GM12878 (cell line): ENCODE results near the gene SATB1. TPM values are rescaled to one million over a fixed set of nuclear protein-coding genes. Genes with fewer than 3 reads are reported as not detected.

Experiments used
- ATAC-seq: fragments of 200-7000 bp; cut with Tn5 transposase; 3 replicates; pipeline ENCODE4 v1.9.1; 2020; ENCODE audit warnings: mild to moderate bottlenecking, moderate library complexity
- BruUV-seq: library from RNA; stranded (reverse); fragments of 400-500 nt; replicated peaks from 2 replicates; lab custom pipeline; 2021; lab: Mats Ljungman, UMichigan
- CTCF ChIA-PET: fragments of 300-600 bp; sonication (Branson Sonifier 250); formaldehyde crosslinking; extraction: SDS; loops from one replicate; lab custom pipeline; 2021; ENCODE audit warnings: inconsistent platforms; lab: Yijun Ruan, JAX
- POLR2A ChIA-PET: fragments of 350-600 bp; formaldehyde crosslinking; extraction: SDS; loops from one replicate; lab custom pipeline; 2021; ENCODE audit warnings: inconsistent platforms; lab: Charles Lee
- RAD21 ChIA-PET: fragments of 300-600 bp; sonication (Branson Sonifier 250); formaldehyde crosslinking; loops from one replicate; lab custom pipeline; 2023; ENCODE audit warnings: antibody characterized with exemption; ENCODE audit not compliant: unreplicated experiment; lab: Charles Lee
- SMC1A ChIA-PET: fragments of 300-600 bp; sonication (Branson Sonifier 250); formaldehyde crosslinking; loops from one replicate; lab custom pipeline; 2023; ENCODE audit not compliant: unreplicated experiment, uncharacterized antibody; lab: Charles Lee
- DNase-seq: peaks from one replicate; pipeline ENCODE4 v3.0.0-alpha.2; 2011; ENCODE audit warnings: low read depth, low spot score
- FAIRE-seq: peaks from 3 replicates; lab custom pipeline; 2011; peaks lifted over from hg19 to GRCh38; lab: Jason Lieb, UNC
- H2AFZ ChIP-seq: 2 replicates; pipeline ENCODE4 v1.6.0; 2011; ENCODE audit warnings: low read depth, low read length, control low read depth; ENCODE audit not compliant: control insufficient read depth
- H3K27ac ChIP-seq: 2 replicates; pipeline ENCODE4 v1.5.1; 2011; ENCODE audit warnings: control low read depth; ENCODE audit not compliant: control insufficient read depth, insufficient read depth
- H3K27me3 ChIP-seq, 2 experiments: replicated peaks in 1 of 2; 2 replicates each; pipeline versions ENCODE4 v1.6.0 to v1.6.1; 2011; ENCODE audit warnings: low read length in 1 of 2; ENCODE audit not compliant: control insufficient read depth in 2 of 2, insufficient read depth in 2 of 2
- H3K36me3 ChIP-seq, 2 experiments: 2 replicates each; pipeline ENCODE4 v1.5.1; 2011; ENCODE audit warnings: low read length in 1 of 2; ENCODE audit not compliant: control insufficient read depth in 2 of 2, insufficient read depth in 2 of 2
- H3K4me1 ChIP-seq: 2 replicates; pipeline ENCODE4 v1.6.1; 2011; ENCODE audit warnings: mild to moderate bottlenecking, low read length, moderate library complexity, mixed read lengths; ENCODE audit not compliant: control insufficient read depth, insufficient read depth
- H3K4me2 ChIP-seq: 2 replicates; pipeline ENCODE4 v1.6.0; 2011; ENCODE audit warnings: control low read depth; ENCODE audit not compliant: control insufficient read depth, insufficient read depth
- H3K4me3 ChIP-seq: fragments of 200-600 bp; sonication (generic); 2 replicates; pipeline ENCODE4 v1.5.1; 2016
- H3K79me2 ChIP-seq: 2 replicates; pipeline ENCODE4 v1.6.0; 2011; ENCODE audit warnings: low read length; ENCODE audit not compliant: control insufficient read depth, insufficient read depth
- H3K9ac ChIP-seq: 2 replicates; pipeline ENCODE4 v1.8.0; 2011; ENCODE audit warnings: low read length, control low read depth, mixed read lengths; ENCODE audit not compliant: control insufficient read depth, insufficient read depth
- H3K9me3 ChIP-seq: replicated peaks from 3 replicates; pipeline ENCODE4 v1.5.1; 2011; ENCODE audit warnings: mild to moderate bottlenecking, low read length; ENCODE audit not compliant: control insufficient read depth, insufficient read depth
- H4K20me1 ChIP-seq: 2 replicates; pipeline ENCODE4 v1.6.0; 2011; ENCODE audit not compliant: control insufficient read depth, insufficient read depth
- CBX5 ChIP-seq: sonication (generic); IDR thresholded peaks from 2 replicates; pipeline ENCODE4 v1.6.1; 2016; ENCODE audit warnings: low read depth, moderate library complexity, mild to moderate bottlenecking, inconsistent platforms
- HCFC1 ChIP-seq: fragments of 150-350 bp; IDR thresholded peaks from 2 replicates; pipeline ENCODE4 v1.6.1; 2014; ENCODE audit warnings: low read length
- IRF4 ChIP-seq: IDR thresholded peaks from 2 replicates; pipeline ENCODE4 v1.6.1; 2011; ENCODE audit warnings: low read depth, low read length
- JUNB ChIP-seq: IDR thresholded peaks from 2 replicates; pipeline ENCODE4 v1.6.1; 2016; ENCODE audit warnings: antibody characterized with exemption, mild to moderate bottlenecking
- KLF5 ChIP-seq: fragments of 450-650 bp; IDR thresholded peaks from 2 replicates; pipeline ENCODE4 v1.6.1; 2014; ENCODE audit warnings: mild to moderate bottlenecking; ENCODE audit not compliant: partially characterized antibody
- MYC ChIP-seq: IDR thresholded peaks from 2 replicates; pipeline ENCODE4 v1.6.1; 2011; ENCODE audit warnings: mild to moderate bottlenecking, low read length, moderate library complexity, inconsistent platforms; ENCODE audit not compliant: insufficient read depth, insufficient replicate concordance, insufficient read length, severe bottlenecking
- PML ChIP-seq: IDR thresholded peaks from 2 replicates; pipeline ENCODE4 v1.6.1; 2012; ENCODE audit warnings: low read length, inconsistent platforms
- RAD51 ChIP-seq: fragments of 450-650 bp; IDR thresholded peaks from 2 replicates; pipeline ENCODE4 v1.6.1; 2016; ENCODE audit warnings: moderate library complexity, mild to moderate bottlenecking, inconsistent platforms
- RELA ChIP-seq: fragments of 450-650 bp; IDR thresholded peaks from 2 replicates; pipeline ENCODE4 v1.8.0; 2014; ENCODE audit warnings: borderline replicate concordance; ENCODE audit not compliant: partially characterized antibody
- ZNF384 ChIP-seq: IDR thresholded peaks from 2 replicates; pipeline ENCODE4 v1.6.1; 2012; ENCODE audit warnings: low read depth, mild to moderate bottlenecking, low read length, improper control_type of control experiment, borderline replicate concordance
- WGBS: methylation state at CpG from one replicate; pipeline ENCODE4 v1.1.6; 2016; ENCODE audit warnings: low lambda C conversion rate; ENCODE audit not compliant: insufficient replicate concordance, insufficient coverage; ENCODE audit errors: missing lambda C conversion rate; 5-methylcytosine and 5-hydroxymethylcytosine counted together
- in situ Hi-C: fragments of 300-500 bp; cut with MboI; formaldehyde crosslinking; loops from 9 replicates; pipeline ENCODE4 v1.14.3; 2018; ENCODE audit warnings: mixed read lengths
- intact Hi-C: fragments of 100-400 bp; cut with micrococcal nuclease; formaldehyde crosslinking; loops from one replicate; pipeline ENCODE4 v1.14.2; 2022; ENCODE audit not compliant: unreplicated experiment
- polyA plus RNA-seq, 11 experiments: library from polyadenylated mRNA; depleted of rRNA in 4 of 11; unstranded in 6 of 11; stranded (reverse) in 5 of 11; fragments of >200 nt; fragmentation: Nextera tagmentation in 4 of 11; fragmentation: Illumina TruSeq in 1 of 11; extraction: Ambion mirVana in 4 of 11; extraction: Trizol in 1 of 11; gene quantifications; 1 replicate in 1 of 11; 2 replicates in 10 of 11; pipeline versions ENCODE4 v1.2.1 to v1.2.3, GENCODE V29; 2011 to 2016; ENCODE audit warnings: inconsistent platforms in 2 of 11, missing spikeins in 2 of 11, low read depth in 1 of 11
- total RNA-seq, 4 experiments: library from RNA; depleted of rRNA in 3 of 4; stranded (reverse); fragments of >200 nt in 3 of 4; fragmentation: Illumina TruSeq in 1 of 4; extraction: Trizol in 1 of 4; gene quantifications; 2 replicates each; pipeline versions ENCODE4 v1.2.1 to v1.2.3, GENCODE V29; 2013 to 2021
- TF ChIP-seq, protein P1 (sequence below): IDR thresholded peaks from 2 replicates; pipeline ENCODE4 v1.6.1; 2011; ENCODE audit warnings: low read depth, low read length, improper control_type of control experiment, borderline replicate concordance
- TF ChIP-seq, protein P2 (sequence below): fragments of 450-650 bp; IDR thresholded peaks from 2 replicates; pipeline ENCODE4 v1.6.1; 2018; ENCODE audit warnings: borderline replicate concordance, mild to moderate bottlenecking; ENCODE audit not compliant: partially characterized antibody
- TF ChIP-seq, protein P3 (sequence below): IDR thresholded peaks from 2 replicates; pipeline ENCODE4 v1.6.1; 2011; ENCODE audit warnings: mild to moderate bottlenecking, low read depth, low read length, moderate library complexity; ENCODE audit not compliant: insufficient replicate concordance
- TF ChIP-seq, protein P4 (sequence below): IDR thresholded peaks from 2 replicates; pipeline ENCODE4 v1.6.1; 2012; ENCODE audit warnings: improper control_type of control experiment, low read depth, low read length; ENCODE audit not compliant: insufficient replicate concordance

Gene SATB1
- total and polyA plus RNA-seq, 10 of the 15 experiments (the other 5 are each of a cell fraction or from before 2014, with no cell fraction given), result 0.01 to 0.72 (median 0.07) TPM; not detected in 4

DNA sequence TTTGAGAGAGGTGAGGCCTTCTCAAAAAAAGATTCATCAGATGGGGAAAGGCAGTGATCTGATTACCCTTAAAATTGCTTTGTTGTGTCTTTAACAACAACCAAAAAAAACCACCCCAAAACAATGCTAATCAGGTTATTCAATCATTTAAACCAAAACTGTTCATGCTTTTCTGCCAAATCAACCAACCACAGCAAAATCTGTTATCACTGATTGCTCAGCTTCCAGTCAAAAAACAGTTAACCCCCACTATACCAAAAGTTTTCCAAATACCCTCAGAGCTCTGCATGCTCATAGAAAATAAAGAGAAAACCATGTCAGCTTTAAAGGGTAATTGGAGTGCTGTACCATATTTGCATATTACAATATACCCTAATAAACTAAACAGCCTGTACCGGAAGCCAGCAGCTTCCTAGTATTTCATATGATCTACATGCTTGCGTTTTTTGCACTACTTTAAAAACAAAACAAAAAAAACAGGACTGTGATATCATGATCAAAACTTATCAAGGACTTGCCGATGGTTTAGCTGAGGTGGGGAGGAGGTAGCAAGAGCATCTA is 22.8 kb downstream of the SATB1 start:
- no peak overlapping the region for H3K4me2 ChIP-seq
- intact Hi-C loops, result no loop called here
- in situ Hi-C loops, result no loop called here
- BruUV-seq, result no TSS peak
- ATAC-seq (no peak), FAIRE-seq (no peak), DNase-seq (no peak)
- RAD21 ChIA-PET, result no interaction called here
- no peak overlapping the region for H3K9ac ChIP-seq
- H3K4me3 ChIP-seq, result no peak overlapping the region
- CTCF ChIA-PET, result interaction anchor here (0.9 to 1.6 kb wide), 2 partner anchors 13 to 52 kb away, joined by 3 to 7 read pairs; no protein-coding TSS in a partner anchor
- no peaks in the 10 kb centered on the region for H3K4me1 ChIP-seq
- 43% methylated on average over 3 of the region's 3 CpGs for WGBS
- POLR2A ChIA-PET, result no interaction called here
- no peaks in the 10 kb centered on the region for H4K20me1 ChIP-seq
- no peaks in the 10 kb centered on the region; a peak in 1 of 4 replicates for H3K27me3 ChIP-seq
- SMC1A ChIA-PET, result no interaction called here
- H3K27ac ChIP-seq, result no peak overlapping the region
- H2AFZ ChIP-seq, result no peak overlapping the region
- no peaks in the 10 kb centered on the region for H3K79me2 ChIP-seq
- no peaks in the 10 kb centered on the region for H3K36me3 ChIP-seq
- H3K9me3 ChIP-seq, result no peaks in the 10 kb centered on the region
- TF ChIP-seq RELA (no peak), RAD51 (no peak), KLF5 (no peak), PML (no peak), CBX5 (no peak), HCFC1 (no peak), ZNF384 (no peak), IRF4 (no peak), JUNB (no peak), MYC (no peak)
- TF ChIP-seq, protein P1, sequence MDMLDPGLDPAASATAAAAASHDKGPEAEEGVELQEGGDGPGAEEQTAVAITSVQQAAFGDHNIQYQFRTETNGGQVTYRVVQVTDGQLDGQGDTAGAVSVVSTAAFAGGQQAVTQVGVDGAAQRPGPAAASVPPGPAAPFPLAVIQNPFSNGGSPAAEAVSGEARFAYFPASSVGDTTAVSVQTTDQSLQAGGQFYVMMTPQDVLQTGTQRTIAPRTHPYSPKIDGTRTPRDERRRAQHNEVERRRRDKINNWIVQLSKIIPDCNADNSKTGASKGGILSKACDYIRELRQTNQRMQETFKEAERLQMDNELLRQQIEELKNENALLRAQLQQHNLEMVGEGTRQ, result no peak
- TF ChIP-seq, protein P2, sequence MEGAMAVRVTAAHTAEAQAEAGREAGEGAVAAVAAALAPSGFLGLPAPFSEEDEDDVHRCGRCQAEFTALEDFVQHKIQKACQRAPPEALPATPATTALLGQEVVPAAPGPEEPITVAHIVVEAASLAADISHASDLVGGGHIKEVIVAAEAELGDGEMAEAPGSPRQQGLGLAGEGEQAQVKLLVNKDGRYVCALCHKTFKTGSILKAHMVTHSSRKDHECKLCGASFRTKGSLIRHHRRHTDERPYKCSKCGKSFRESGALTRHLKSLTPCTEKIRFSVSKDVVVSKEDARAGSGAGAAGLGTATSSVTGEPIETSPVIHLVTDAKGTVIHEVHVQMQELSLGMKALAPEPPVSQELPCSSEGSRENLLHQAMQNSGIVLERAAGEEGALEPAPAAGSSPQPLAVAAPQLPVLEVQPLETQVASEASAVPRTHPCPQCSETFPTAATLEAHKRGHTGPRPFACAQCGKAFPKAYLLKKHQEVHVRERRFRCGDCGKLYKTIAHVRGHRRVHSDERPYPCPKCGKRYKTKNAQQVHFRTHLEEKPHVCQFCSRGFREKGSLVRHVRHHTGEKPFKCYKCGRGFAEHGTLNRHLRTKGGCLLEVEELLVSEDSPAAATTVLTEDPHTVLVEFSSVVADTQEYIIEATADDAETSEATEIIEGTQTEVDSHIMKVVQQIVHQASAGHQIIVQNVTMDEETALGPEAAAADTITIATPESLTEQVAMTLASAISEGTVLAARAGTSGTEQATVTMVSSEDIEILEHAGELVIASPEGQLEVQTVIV, result no peak
- TF ChIP-seq, protein P3, sequence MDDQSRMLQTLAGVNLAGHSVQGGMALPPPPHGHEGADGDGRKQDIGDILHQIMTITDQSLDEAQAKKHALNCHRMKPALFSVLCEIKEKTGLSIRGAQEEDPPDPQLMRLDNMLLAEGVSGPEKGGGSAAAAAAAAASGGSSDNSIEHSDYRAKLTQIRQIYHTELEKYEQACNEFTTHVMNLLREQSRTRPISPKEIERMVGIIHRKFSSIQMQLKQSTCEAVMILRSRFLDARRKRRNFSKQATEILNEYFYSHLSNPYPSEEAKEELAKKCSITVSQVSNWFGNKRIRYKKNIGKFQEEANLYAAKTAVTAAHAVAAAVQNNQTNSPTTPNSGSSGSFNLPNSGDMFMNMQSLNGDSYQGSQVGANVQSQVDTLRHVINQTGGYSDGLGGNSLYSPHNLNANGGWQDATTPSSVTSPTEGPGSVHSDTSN, result no peak
- TF ChIP-seq, protein P4, sequence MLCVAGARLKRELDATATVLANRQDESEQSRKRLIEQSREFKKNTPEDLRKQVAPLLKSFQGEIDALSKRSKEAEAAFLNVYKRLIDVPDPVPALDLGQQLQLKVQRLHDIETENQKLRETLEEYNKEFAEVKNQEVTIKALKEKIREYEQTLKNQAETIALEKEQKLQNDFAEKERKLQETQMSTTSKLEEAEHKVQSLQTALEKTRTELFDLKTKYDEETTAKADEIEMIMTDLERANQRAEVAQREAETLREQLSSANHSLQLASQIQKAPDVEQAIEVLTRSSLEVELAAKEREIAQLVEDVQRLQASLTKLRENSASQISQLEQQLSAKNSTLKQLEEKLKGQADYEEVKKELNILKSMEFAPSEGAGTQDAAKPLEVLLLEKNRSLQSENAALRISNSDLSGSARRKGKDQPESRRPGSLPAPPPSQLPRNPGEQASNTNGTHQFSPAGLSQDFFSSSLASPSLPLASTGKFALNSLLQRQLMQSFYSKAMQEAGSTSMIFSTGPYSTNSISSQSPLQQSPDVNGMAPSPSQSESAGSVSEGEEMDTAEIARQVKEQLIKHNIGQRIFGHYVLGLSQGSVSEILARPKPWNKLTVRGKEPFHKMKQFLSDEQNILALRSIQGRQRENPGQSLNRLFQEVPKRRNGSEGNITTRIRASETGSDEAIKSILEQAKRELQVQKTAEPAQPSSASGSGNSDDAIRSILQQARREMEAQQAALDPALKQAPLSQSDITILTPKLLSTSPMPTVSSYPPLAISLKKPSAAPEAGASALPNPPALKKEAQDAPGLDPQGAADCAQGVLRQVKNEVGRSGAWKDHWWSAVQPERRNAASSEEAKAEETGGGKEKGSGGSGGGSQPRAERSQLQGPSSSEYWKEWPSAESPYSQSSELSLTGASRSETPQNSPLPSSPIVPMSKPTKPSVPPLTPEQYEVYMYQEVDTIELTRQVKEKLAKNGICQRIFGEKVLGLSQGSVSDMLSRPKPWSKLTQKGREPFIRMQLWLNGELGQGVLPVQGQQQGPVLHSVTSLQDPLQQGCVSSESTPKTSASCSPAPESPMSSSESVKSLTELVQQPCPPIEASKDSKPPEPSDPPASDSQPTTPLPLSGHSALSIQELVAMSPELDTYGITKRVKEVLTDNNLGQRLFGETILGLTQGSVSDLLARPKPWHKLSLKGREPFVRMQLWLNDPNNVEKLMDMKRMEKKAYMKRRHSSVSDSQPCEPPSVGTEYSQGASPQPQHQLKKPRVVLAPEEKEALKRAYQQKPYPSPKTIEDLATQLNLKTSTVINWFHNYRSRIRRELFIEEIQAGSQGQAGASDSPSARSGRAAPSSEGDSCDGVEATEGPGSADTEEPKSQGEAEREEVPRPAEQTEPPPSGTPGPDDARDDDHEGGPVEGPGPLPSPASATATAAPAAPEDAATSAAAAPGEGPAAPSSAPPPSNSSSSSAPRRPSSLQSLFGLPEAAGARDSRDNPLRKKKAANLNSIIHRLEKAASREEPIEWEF, result no peak
